B cell (primary cell): ENCODE data around the gene STARD9. TPM values are rescaled to one million over a fixed set of nuclear protein-coding genes. Genes with fewer than 3 reads are reported as not detected.
"Not testable (repeated sequence)": the region's sequence is repeated elsewhere in the genome, so short reads cannot be mapped to it uniquely, and the experiment has no call there.

ENCODE experiments used
- ATAC-seq: fragments of 200-7000 bp; cut with Tn5 transposase; one replicate; pipeline ENCODE4 v1.10.0; 2021; ENCODE audit warnings: low read depth, mild to moderate bottlenecking, moderate number of reproducible peaks, moderate library complexity
- CTCF ChIA-PET: fragments of 350-600 bp; sonication (Branson Sonifier 250); formaldehyde crosslinking; loops from one replicate; lab custom pipeline; 2021; ENCODE audit warnings: antibody characterized with exemption, inconsistent platforms; lab: Charles Lee
- POLR2A ChIA-PET: fragments of 350-600 bp; sonication (Branson Sonifier 250); formaldehyde crosslinking; loops from one replicate; lab custom pipeline; 2021; ENCODE audit warnings: antibody characterized with exemption; lab: Charles Lee
- DNase-seq: peaks from one replicate; pipeline ENCODE4 v3.0.0; 2013
- H2AFZ ChIP-seq: 2 replicates; pipeline ENCODE4 v1.6.1; 2012; ENCODE audit warnings: mild to moderate bottlenecking, low read depth, low read length; ENCODE audit not compliant: insufficient read depth, poor library complexity, severe bottlenecking
- H3K27ac ChIP-seq, 2 donors: 1 replicate in 1 of 2; 2 replicates in 1 of 2; pipeline ENCODE4 v1.5.1; 2012 to 2013; ENCODE audit warnings: low read length in 2 of 2, mild to moderate bottlenecking in 2 of 2, moderate library complexity in 1 of 2
- H3K27me3 ChIP-seq, 4 experiments: fragments of 200-600 bp in 1 of 4; sonication (generic) in 1 of 4; replicated peaks in 1 of 4; 1 replicate in 2 of 4; 2 replicates in 2 of 4; pipeline versions ENCODE4 v1.6.1 to v1.7.0; 2013 to 2016; ENCODE audit warnings: low read length in 3 of 4, mild to moderate bottlenecking in 2 of 4, mixed read lengths in 1 of 4, moderate library complexity in 1 of 4; ENCODE audit not compliant: insufficient read depth in 4 of 4, control insufficient read depth in 3 of 4; ENCODE audit errors: control extremely low read depth in 1 of 4
- H3K36me3 ChIP-seq, 2 experiments: replicated peaks in 1 of 2; 1 replicate in 1 of 2; 2 replicates in 1 of 2; pipeline versions ENCODE4 v1.6.1 to v1.7.1; 2013; ENCODE audit warnings: low read length in 1 of 2; ENCODE audit not compliant: insufficient read depth in 2 of 2, control insufficient read depth in 1 of 2; ENCODE audit errors: control extremely low read depth in 1 of 2, extremely low read depth in 1 of 2
- H3K4me1 ChIP-seq, 2 donors: fragments of 200-600 bp in 1 of 2; sonication (generic) in 1 of 2; 1 replicate in 1 of 2; 2 replicates in 1 of 2; pipeline versions ENCODE4 v1.5.1 to v1.6.1; 2013 to 2017; ENCODE audit warnings: low read length in 2 of 2; ENCODE audit not compliant: control insufficient read depth in 2 of 2, insufficient read depth in 2 of 2
- H3K4me2 ChIP-seq: replicated peaks from 2 replicates; pipeline ENCODE3; 2012; ENCODE audit warnings: mild to moderate bottlenecking, low read depth, low read length; ENCODE audit not compliant: poor library complexity, severe bottlenecking
- H3K4me3 ChIP-seq, 5 experiments: fragments of 200-600 bp in 1 of 5; sonication (generic) in 1 of 5; 1 replicate in 3 of 5; 2 replicates in 2 of 5; pipeline versions ENCODE4 v1.5.1 to v1.7.0; 2011 to 2016; ENCODE audit warnings: low read length in 4 of 5, mild to moderate bottlenecking in 4 of 5, low read depth in 2 of 5, control low read depth in 1 of 5, moderate library complexity in 1 of 5; ENCODE audit not compliant: insufficient read depth in 1 of 5; ENCODE audit errors: control extremely low read depth in 1 of 5, extremely low read depth in 1 of 5
- H3K79me2 ChIP-seq: fragments of 200-600 bp; sonication (generic); one replicate; pipeline ENCODE4 v1.6.0; 2016; ENCODE audit warnings: low read length; ENCODE audit not compliant: control insufficient read depth, insufficient read depth
- H3K9ac ChIP-seq: fragments of 200-600 bp; sonication (generic); 2 replicates; pipeline ENCODE4 v1.6.1; 2017; ENCODE audit warnings: mild to moderate bottlenecking, low read length, moderate library complexity
- H3K9me3 ChIP-seq, 3 donors: one replicate each; pipeline versions ENCODE4 v1.6.1 to v1.7.1; 2013; ENCODE audit warnings: low read length in 2 of 3; ENCODE audit not compliant: control insufficient read depth in 2 of 3, insufficient read depth in 1 of 3; ENCODE audit errors: control extremely low read depth in 1 of 3
- H4K20me1 ChIP-seq: 2 replicates; pipeline ENCODE4 v1.6.0; 2012; ENCODE audit warnings: mild to moderate bottlenecking, low read length; ENCODE audit not compliant: insufficient read depth, control insufficient read depth, poor library complexity, severe bottlenecking
- H3K27ac Mint-ChIP-seq: one replicate; pipeline ENCODE4 v1.8.0; 2021; ENCODE audit warnings: mixed read lengths
- H3K27me3 Mint-ChIP-seq: one replicate; pipeline ENCODE4 v1.8.0; 2021; ENCODE audit warnings: mixed read lengths
- H3K4me1 Mint-ChIP-seq: one replicate; pipeline ENCODE4 v1.8.0; 2021; ENCODE audit warnings: mixed read lengths
- H3K4me3 Mint-ChIP-seq: one replicate; pipeline ENCODE4 v1.8.0; 2021; ENCODE audit warnings: mixed read lengths
- H3K9me3 Mint-ChIP-seq: one replicate; pipeline ENCODE4 v1.8.0; 2022; ENCODE audit warnings: mixed read lengths; ENCODE audit not compliant: insufficient read depth
- CTCF ChIP-seq: fragments of 200-600 bp; IDR thresholded peaks from one replicate; pipeline ENCODE4 v1.8.0; 2022; ENCODE audit warnings: antibody characterized with exemption, mild to moderate bottlenecking
- EZH2 ChIP-seq: IDR thresholded peaks from 2 replicates; pipeline ENCODE4 v1.6.1; 2012; ENCODE audit warnings: borderline replicate concordance, low read depth, mild to moderate bottlenecking, moderate library complexity, low read length; ENCODE audit not compliant: insufficient read depth, poor library complexity, severe bottlenecking
- whole genome bisulfite sequencing: methylation state at CpG from one replicate; pipeline ENCODE4 v1.1.5; 2013; ENCODE audit warnings: missing lambda C conversion rate; ENCODE audit not compliant: insufficient coverage; 5-methylcytosine and 5-hydroxymethylcytosine counted together
- intact Hi-C: fragments of 100-400 bp; cut with micrococcal nuclease; formaldehyde crosslinking; loops from one replicate; pipeline ENCODE4 v1.10.0; 2022
- polyA plus RNA-seq: library from polyadenylated mRNA; depleted of rRNA; stranded (reverse); fragments of >200 nt; gene quantifications from 2 replicates; pipeline ENCODE4 v1.2.3, GENCODE V29; 2012
- total RNA-seq, 2 donors: library from RNA; stranded (reverse); fragments of 120-200 nt in 1 of 2; gene quantifications; 1 replicate in 1 of 2; 2 replicates in 1 of 2; pipeline versions ENCODE4 v1.2.3 to v1.2.4, GENCODE V29; 2013 to 2022

The STARD9 gene
- total and polyA plus RNA-seq, 2 donors (not counting 1 experiment from before 2014, with no cell fraction given): 5.0 to 23.1 TPM

GRCh38 chr15:42595626-42596240, 20.3 kb downstream of the STARD9 start:
- no peak for TF ChIP-seq EZH2
- no peak for TF ChIP-seq CTCF
- intact Hi-C loops: no loop called here
- no peak overlapping the region for H3K4me2 ChIP-seq
- no peaks in the 10 kb centered on the region for H3K27me3 ChIP-seq
- Mint-ChIP-seq H3K27ac (no peak overlapping the region), H3K4me1 (no peaks in the 10 kb centered on the region), H3K27me3 (no peaks in the 10 kb centered on the region), H3K9me3 (no peaks in the 10 kb centered on the region), H3K4me3 (no peak overlapping the region)
- no peak overlapping the region for H3K4me3 ChIP-seq
- 67% methylated on average over 4 of the region's 4 CpGs for WGBS
- no peaks in the 10 kb centered on the region for H3K79me2 ChIP-seq
- no peak overlapping the region for H2AFZ ChIP-seq
- no peaks in the 10 kb centered on the region for H4K20me1 ChIP-seq
- no peaks in the 10 kb centered on the region for H3K36me3 ChIP-seq
- ChIA-PET CTCF (interaction anchor here (1.3 kb wide), 1 partner anchor 10 kb away, joined by 3 read pairs; no protein-coding TSS in a partner anchor), POLR2A (no interaction called here)
- ATAC-seq (no peak), DNase-seq (no peak)
- H3K9me3 ChIP-seq: no peaks in the 10 kb centered on the region
- no peak overlapping the region for H3K9ac ChIP-seq
- no peaks in the 10 kb centered on the region for H3K4me1 ChIP-seq
- H3K27ac ChIP-seq: no peak overlapping the region

- H3K4me3 ChIP-seq, H3K27ac ChIP-seq, H3K9ac ChIP-seq, H3K79me2 ChIP-seq, H3K4me3 Mint-ChIP-seq, DNase-seq, H2AFZ ChIP-seq, H3K4me2 ChIP-seq, H3K9me3 ChIP-seq, H3K27me3 Mint-ChIP-seq, H3K36me3 ChIP-seq, H3K9me3 Mint-ChIP-seq, ATAC-seq, H3K27ac Mint-ChIP-seq, intact Hi-C loops, POLR2A ChIA-PET, CTCF ChIA-PET, H3K27me3 ChIP-seq, H4K20me1 ChIP-seq: not testable (repeated sequence)
- 100% methylated on average over 3 of the region's 30 CpGs for WGBS
- H3K4me1 Mint-ChIP-seq: peaks cover 37% of the 10 kb centered on the region
- H3K4me1 ChIP-seq: peaks cover 18 to 24% of the 10 kb centered on the region in 2 donors
Measured at GRCh38 chr15:42601316-42601715, 25.9 kb downstream of the STARD9 start.
